Measurements from ENCODE around the gene FOXA2.

Gene FOXA2

GRCh38 chr20:22536141-22536828, 48.1 kb downstream of the FOXA2 start:
- no peak for DNase-seq

- no peak for DNase-seq
Observed at GRCh38 chr20:22535483-22535882, 48.9 kb downstream of the FOXA2 start.

GRCh38 chr20:22533823-22534751, 50.3 kb downstream of the FOXA2 start:
- no peak for DNase-seq

- no peak for DNase-seq
Observed at GRCh38 chr20:22532598-22532997, 51.8 kb downstream of the FOXA2 start.

- DNase-seq: no peak
Observed at GRCh38 chr20:22531756-22532155, 52.6 kb downstream of the FOXA2 start.

- DNase-seq: no peak
Observed at GRCh38 chr20:22531056-22531615, 53.2 kb downstream of the FOXA2 start.
